Urinary bladder (tissue), 4 donors: ENCODE results near the gene ABHD12B. TPM values are rescaled to one million over a fixed set of nuclear protein-coding genes. Genes with fewer than 3 reads are reported as not detected.

Source experiments
- DNase-seq: peaks from one replicate; pipeline ENCODE4 v3.0.0-alpha.2; 2015; ENCODE audit errors: extremely low spot score
- H3K27ac ChIP-seq: one replicate; pipeline ENCODE4 v1.5.1; 2013; ENCODE audit warnings: low read depth, mild to moderate bottlenecking, moderate library complexity
- H3K36me3 ChIP-seq: one replicate; pipeline ENCODE4 v1.6.1; 2013; ENCODE audit warnings: mild to moderate bottlenecking, moderate library complexity; ENCODE audit not compliant: insufficient read depth
- H3K4me1 ChIP-seq: one replicate; pipeline ENCODE4 v1.6.1; 2013; ENCODE audit warnings: mild to moderate bottlenecking, moderate library complexity; ENCODE audit not compliant: insufficient read depth
- H3K4me3 ChIP-seq: one replicate; pipeline ENCODE4 v1.5.1; 2013; ENCODE audit warnings: low read depth, low read length
- WGBS: extraction: QIAGEN DNeasy Blood & Tissue Kit; methylation state at CpG from one replicate; pipeline ENCODE4 v1.1.7; 2013; 5-methylcytosine and 5-hydroxymethylcytosine counted together
- polyA plus RNA-seq: library from polyadenylated mRNA; stranded (reverse); fragments of 200-250 nt; gene quantifications from one replicate; pipeline ENCODE4 v1.2.3, GENCODE V29; 2013
- total RNA-seq: library from RNA; depleted of rRNA; stranded (reverse); fragments of >200 nt; gene quantifications from one replicate; pipeline ENCODE4 v1.2.3, GENCODE V29; 2014
- donor health status: healthy with polysubstance abuse.
- donor health status: healthy.

Gene ABHD12B
- total and polyA plus RNA-seq, 2 donors: not detected

DNA sequence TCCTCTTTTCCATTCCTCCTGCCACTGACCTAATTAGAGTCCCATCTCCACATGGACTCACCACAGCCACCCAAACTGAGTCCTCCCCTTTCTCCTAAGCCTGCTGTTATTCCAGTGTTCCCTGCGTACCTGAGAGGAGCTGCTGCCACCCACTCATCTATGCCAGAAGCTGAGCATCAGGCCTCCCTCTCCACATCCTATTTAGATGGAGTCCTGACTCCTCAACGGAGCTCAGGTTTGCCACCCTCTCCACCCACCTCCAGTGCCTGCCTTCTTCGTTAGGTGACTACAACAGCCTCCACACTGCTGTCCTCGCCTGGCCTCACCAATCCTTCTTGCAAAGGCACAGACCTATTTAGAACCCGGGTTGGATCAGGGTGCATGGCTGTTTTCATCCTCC lies 15.2 kb upstream of the ABHD12B start:
- no peaks in the 10 kb centered on the region for H3K36me3 ChIP-seq
- H3K4me3 ChIP-seq: no peak overlapping the region
- 85% methylated on average over 5 of the region's 5 CpGs for WGBS

DNA sequence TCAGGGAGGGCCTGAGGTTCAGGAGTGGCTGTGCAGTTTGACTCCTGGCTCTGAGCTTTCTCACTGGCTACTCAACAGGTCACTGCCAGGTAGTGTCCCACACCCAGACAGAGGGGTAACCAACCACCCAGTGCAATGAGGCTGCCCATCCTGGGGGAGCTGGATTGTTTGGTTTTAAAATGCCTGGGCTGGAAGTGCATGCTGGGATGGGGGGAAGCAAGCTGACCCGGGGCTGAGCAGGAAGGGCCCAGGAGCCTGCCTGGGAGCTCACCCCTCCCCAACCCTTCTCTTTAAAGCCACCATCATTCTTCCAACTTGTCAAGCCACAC lies 12.6 kb upstream of the ABHD12B start:
- Histone ChIP-seq H3K36me3 (no peaks in the 10 kb centered on the region), H3K27ac (no peak overlapping the region), H3K4me1 (no peaks in the 10 kb centered on the region), H3K4me3 (peak overlapping the region; percentile 46)
- DNase-seq: no peak
- 9% methylated on average over 1 of the region's 1 CpG for WGBS

More for the DNA sequence above, 15.2 kb upstream of the ABHD12B start:
- no peak overlapping the region for H3K27ac ChIP-seq
- no peaks in the 10 kb centered on the region for H3K4me1 ChIP-seq
- DNase-seq: no peak

DNA sequence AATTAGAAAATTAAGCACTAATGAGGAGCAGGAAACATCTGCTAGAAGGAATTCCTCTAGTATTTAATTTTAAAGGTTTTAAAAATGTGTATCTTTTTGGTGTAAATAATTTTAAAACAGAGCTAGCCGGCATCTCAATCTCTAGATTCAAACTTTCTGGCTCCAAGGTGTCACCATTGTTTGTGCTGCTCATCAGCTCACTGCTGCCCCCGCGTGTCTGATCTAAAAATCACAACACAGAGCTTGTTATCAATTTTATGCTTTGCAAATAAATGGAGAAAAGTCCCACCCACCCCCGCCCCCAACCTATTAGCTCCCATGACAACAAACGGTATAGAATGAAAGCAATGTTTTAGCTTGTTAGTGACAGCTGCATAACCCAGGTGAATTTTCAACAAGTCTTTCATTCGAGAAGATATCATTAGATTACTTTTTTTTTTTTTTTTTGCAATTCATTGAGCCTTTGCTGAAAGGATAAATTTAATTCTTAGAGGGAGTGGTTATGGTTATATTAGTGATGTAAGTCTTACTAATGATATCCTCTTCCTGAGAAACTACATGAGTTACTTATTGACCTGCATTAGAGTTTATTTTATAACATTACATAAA lies 11.3 kb upstream of the ABHD12B start:
- WGBS: 8% methylated on average over 6 of the region's 6 CpGs
- H3K4me3 ChIP-seq: peak overlapping the region; percentile 46
- H3K4me1 ChIP-seq: no peaks in the 10 kb centered on the region
- H3K36me3 ChIP-seq: no peaks in the 10 kb centered on the region
- H3K27ac ChIP-seq: no peak overlapping the region
- peak; percentile 72 for DNase-seq

DNA sequence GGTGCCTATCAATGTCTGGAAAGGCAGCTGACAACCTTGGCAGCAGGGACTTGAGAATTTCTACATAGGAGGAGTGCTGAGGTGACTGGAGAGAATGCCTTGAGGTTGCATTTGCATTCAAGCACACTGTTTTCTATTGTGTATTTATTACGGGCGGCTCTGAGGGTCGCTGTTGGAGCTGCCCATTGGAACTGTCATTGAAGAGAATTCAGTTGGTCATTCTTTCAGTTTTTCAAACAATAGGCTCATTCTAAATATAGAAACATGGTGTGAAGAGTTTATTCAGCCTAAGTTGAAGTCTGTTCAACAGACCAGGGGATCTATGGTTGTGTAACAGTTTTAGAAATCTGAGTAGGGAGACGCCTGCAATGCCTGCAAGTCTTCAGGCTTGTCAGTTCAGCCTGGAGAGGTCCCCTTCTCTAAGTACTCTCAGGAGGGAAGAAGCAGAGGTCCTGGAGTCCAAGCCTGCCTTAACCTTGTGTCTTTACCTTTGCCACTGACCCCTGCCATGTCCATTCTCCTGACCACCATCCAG lies 9.8 kb upstream of the ABHD12B start:
- Histone ChIP-seq H3K27ac (no peak overlapping the region), H3K4me1 (no peaks in the 10 kb centered on the region), H3K4me3 (no peak overlapping the region), H3K36me3 (no peaks in the 10 kb centered on the region)
- no peak for DNase-seq
- WGBS: 75% methylated on average over 4 of the region's 4 CpGs

DNA sequence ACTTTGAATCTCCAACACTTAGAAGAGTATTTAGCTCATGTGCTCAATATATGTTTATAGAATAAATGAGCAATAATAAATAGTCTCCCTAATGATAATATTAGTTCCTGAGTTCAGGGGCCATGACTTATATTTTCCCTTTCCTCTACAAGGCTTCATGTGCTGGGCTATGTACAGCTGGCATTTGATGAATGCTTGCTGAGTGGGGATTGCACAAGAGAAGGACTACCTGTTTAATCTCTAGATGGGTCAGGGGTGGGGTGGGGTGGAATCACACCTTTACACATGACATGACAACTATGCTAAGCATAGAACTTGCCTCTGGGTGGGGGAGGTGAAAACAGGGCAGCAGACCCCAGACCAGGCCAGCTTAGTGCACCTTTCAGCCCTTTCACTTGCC lies 7.6 kb upstream of the ABHD12B start:
- Histone ChIP-seq H3K36me3 (no peaks in the 10 kb centered on the region), H3K27ac (no peak overlapping the region), H3K4me1 (no peaks in the 10 kb centered on the region), H3K4me3 (no peak overlapping the region)
- DNase-seq: no peak

DNA sequence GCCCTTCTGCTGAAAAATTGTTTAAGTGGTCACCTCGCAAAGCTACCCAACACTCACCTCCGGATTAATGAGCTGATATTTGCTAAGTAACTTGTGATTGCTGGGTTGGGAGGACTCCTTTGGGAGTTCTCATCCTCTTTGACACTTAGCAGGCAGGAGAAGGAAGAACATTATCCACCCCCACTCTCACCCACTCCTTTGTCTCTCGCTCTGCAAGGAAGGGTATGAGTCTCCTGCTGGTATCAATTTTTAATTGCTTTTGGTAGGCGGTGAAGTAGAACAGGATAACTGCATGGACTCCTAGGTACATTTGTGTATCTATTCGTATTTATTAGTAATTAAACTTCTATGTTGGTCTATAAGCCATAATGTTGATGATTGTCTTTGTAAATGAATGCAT lies 6.9 kb upstream of the ABHD12B start:
- Histone ChIP-seq H3K4me3 (no peak overlapping the region), H3K27ac (no peak overlapping the region), H3K36me3 (no peaks in the 10 kb centered on the region), H3K4me1 (no peaks in the 10 kb centered on the region)
- 90% methylated on average over 5 of the region's 5 CpGs for WGBS
- DNase-seq: no peak

DNA sequence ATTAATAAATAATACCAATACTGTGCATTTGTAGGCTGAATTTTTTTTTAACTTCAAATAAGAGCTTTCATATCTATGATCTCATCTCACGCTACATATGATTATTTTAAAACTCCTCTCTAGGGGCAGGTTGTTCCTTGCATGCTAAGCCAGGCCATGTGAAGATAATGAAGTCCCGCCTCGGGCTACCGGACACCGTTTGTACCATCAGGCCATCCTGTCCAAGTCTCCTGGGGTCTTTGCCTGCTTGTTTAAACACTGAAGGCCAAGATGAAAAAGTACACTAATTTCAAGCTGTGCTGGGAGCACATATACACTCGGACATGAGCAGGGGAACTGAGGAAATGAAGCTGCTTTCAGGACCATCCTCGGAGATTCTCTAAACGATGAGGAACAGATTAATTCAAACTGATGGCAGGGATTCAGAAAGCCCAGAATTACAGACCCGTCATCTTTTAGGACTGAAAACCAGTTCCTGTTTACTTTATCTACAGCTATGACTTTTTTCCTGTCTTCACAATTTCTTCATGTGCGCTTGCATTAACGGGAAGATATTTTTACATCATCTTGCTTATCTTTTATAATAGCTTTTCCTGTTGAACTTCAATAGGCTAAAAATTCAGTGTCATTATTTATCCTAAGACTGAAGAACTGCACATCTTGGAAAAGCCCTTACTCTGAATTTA lies 6.3 kb upstream of the ABHD12B start:
- Histone ChIP-seq H3K4me3 (no peak overlapping the region), H3K36me3 (no peaks in the 10 kb centered on the region), H3K4me1 (no peaks in the 10 kb centered on the region), H3K27ac (no peak overlapping the region)
- no peak for DNase-seq
- 38% methylated on average over 11 of the region's 11 CpGs for WGBS

DNA sequence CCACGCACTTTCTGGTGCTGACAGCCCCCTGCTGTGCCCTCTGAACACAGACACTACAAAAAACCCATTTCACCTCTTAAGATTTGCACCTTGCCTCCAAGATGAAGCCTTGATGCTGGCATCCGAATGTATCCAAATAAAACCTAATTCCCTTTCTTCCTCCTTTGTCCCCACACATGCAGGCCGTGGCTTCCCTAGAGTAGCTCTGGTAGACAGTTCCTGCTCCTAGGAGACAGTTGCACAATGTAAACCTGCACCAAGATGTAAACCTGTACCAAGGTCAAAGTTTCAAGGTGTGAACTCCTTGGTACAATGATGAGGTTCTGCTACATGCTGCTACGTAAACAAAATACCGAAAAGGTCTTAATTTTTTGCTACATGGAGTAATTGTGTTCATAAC lies 625 bp upstream of the ABHD12B start:
- H3K27ac ChIP-seq: no peak overlapping the region
- no peaks in the 10 kb centered on the region for H3K36me3 ChIP-seq
- 93% methylated on average over 5 of the region's 5 CpGs for WGBS
- no peaks in the 10 kb centered on the region for H3K4me1 ChIP-seq
- no peak overlapping the region for H3K4me3 ChIP-seq
- DNase-seq: no peak

DNA sequence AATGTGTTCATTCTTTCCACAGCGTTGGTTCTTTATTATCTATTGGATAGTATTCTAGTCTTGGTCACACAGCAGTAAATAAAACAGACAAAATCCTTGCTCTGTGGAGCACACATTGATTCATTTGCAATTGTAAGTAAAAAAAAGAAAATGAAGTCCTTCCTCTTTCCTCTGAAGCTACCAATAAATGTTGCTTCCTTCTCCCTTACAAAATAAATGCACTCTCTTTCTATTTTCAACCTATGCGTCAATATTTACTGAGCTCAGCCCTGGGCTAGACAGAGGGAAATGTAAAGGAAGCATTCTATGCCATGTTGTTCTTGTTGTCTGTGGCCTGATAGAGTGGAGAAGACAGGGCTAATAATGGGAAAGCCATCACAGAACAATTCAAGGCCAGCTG lies 2.9 kb downstream of the ABHD12B start:
- WGBS: 70% methylated on average over 2 of the region's 2 CpGs
- H3K4me3 ChIP-seq: no peak overlapping the region
- DNase-seq: no peak
- no peaks in the 10 kb centered on the region for H3K4me1 ChIP-seq
- H3K36me3 ChIP-seq: no peaks in the 10 kb centered on the region
- H3K27ac ChIP-seq: no peak overlapping the region

DNA sequence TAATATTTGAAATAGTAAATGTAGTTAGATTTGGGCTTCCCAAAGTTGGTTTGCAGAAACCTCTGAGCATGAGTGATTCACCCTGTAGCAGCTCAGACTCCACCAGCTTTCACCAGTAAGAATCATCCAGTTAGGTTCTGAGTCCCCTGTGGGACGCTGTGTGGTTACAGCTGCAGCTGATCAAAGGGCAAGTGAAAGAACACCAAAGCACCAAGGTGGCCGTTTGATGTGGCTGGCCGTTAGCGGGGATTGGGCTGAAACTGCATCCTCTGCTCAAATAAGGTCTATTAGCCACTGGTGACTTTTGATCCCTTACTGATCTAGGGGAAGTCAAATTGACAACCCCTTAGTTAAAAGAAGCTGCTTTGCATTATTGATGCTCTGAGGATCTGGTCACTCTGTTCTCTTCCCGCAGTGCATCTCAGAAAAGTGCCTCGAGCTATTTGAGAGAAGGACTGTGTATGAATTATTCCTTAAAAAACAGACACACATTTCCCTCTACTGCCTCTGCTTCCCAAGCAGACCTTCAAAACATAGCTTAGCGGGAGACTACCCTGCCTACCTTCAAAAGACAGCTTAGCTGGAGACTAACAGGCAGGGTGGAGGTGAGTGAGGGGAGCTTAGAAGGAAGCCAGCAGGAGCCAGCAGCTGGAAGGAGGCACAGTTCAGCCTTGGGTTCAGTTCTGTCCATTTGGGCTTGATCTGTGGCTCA lies 3.7 kb downstream of the ABHD12B start:
- 38% methylated on average over 7 of the region's 7 CpGs for WGBS
- no peak for DNase-seq
- no peak overlapping the region for H3K4me3 ChIP-seq
- H3K27ac ChIP-seq: no peak overlapping the region
- no peaks in the 10 kb centered on the region for H3K4me1 ChIP-seq
- H3K36me3 ChIP-seq: no peaks in the 10 kb centered on the region

DNA sequence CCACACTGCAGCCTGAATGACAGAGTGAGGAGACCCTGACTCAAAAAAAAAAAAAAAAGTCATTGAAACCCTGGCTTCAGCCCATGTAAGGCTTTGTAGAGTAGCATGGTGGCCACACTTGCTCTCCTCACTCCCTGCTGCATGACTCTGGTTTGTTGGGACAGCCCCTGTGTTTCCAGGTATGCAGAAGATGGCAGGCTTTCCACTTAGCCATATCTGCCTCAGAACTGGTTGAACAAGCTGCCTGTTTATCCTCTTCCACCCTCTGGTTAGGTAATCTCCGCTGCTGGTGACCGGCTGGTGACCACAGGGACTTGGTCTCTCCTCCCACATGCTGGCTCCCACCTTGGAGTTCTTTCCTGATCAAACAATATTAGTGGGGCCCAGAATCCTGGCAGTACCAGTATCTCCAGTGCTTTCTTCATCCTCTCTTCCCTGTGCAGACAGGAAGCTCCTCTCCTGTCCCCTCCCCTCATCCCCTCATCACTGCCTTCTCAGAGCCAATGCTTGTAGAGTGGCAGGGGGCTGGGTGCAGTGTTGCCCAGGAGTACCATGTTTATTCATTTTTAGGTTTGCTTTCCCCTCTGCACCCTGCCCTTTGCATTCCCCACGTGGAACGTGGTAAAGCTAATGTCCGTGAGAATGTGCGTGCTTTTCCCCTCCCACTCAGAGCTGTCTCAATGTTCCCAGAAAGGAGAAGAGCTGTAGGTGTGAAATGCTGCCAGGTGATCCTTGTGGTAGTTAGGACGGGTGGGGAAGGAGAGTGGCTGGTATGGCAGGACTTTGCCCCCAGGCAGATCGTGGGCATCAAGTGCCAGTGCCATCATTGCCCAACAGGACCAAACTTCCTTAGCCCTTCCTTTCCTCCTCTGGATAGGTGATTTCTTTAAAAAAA lies 11.3 kb downstream of the ABHD12B start:
- 78% methylated on average over 8 of the region's 8 CpGs for WGBS
- no peaks in the 10 kb centered on the region for H3K36me3 ChIP-seq
- no peak overlapping the region for H3K4me3 ChIP-seq
- no peak overlapping the region for H3K27ac ChIP-seq
- no peak for DNase-seq
- H3K4me1 ChIP-seq: no peaks in the 10 kb centered on the region

DNA sequence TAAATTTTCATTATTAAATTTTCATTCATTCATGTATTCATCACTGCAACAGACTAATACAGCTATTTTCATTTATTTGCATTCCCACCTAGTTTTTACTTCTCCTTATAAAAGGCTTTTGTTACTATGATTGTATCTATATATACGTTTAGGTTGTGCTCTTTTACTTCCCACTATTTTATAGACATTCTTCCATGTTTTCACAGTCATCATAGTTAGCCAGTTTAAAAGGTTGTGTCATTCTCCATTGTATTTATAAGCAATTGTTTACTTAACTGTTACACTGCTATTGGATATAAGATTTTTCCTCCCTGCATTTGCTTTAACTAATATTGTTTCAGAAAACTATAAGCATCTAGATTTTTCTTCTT lies 12.0 kb downstream of the ABHD12B start:
- H3K36me3 ChIP-seq: no peaks in the 10 kb centered on the region
- no peaks in the 10 kb centered on the region for H3K4me1 ChIP-seq
- H3K4me3 ChIP-seq: no peak overlapping the region
- H3K27ac ChIP-seq: no peak overlapping the region
- 67% methylated on average over 1 of the region's 1 CpG for WGBS
- no peak for DNase-seq

DNA sequence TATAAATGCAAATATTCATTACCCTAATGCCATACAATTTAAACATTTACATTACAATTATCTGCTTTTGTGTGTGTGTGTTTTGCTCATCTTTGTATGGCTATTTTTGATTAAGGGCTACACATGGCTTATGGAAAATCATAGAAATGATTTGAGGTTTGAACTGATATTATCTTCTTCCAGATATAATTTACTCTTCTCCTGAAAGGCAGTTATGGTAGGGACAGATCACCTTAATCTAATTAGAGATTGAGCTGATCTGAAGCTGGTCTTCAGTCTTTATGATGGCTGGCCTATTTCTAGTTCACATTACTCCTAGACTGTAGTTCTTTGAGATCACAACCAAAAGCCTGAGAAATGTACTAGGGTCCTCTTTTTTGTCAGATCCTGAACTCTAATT lies 15.6 kb downstream of the ABHD12B start:
- H3K36me3 ChIP-seq: no peaks in the 10 kb centered on the region
- H3K4me1 ChIP-seq: no peaks in the 10 kb centered on the region
- no peak overlapping the region for H3K4me3 ChIP-seq
- DNase-seq: no peak
- H3K27ac ChIP-seq: no peak overlapping the region
